GM21737 (cell line): ENCODE data around the gene RGSL1.

Experiments
- ATAC-seq: cut with Tn5 transposase; IDR thresholded peaks from one replicate; pipeline ENCODE4 v1.9.1; 2021; ENCODE audit warnings: mild to moderate bottlenecking, moderate library complexity; ENCODE audit not compliant: unreplicated experiment

The RGSL1 gene

GRCh38 chr1:182450087-182450486 lies at the start of gene RGSL1:
RGSL1 (plus strand) TSS chr1:182450146; CDS start chr1:182450166, 20 bp downstream.
- ATAC-seq = no peak

GRCh38 chr1:182400567-182400966 lies 49.4 kb upstream of the RGSL1 start, which contains the start of gene TEDDM1:
TEDDM1 (minus strand) TSS chr1:182400667; CDS start chr1:182400485, 182 bp downstream.
- no peak for ATAC-seq

- no peak for ATAC-seq
Measured at GRCh38 chr1:182404781-182405180, 45.2 kb upstream of the RGSL1 start.

GRCh38 chr1:182405578-182405977 lies 44.4 kb upstream of the RGSL1 start:
- ATAC-seq = no peak

- ATAC-seq = no peak
Measured at GRCh38 chr1:182406012-182406411, 43.9 kb upstream of the RGSL1 start.

DNA sequence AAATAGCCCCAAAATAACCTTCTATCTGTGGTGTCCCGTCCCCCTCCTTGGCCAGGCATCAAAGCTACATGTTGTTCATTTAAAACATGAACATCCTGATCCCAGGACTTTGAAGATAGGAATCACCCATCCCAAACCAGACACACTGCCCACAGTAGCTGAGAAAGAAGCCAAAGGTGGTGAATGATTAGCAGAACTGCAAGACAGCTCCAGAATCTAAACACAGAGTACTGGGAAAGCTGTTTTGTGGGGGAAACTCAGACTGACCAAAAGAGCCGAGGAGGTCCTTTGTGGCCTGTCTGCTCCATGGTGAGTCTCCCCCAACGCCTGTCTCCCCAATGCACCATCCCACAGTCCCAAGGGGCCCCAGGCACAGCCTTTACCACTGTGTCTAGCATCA lies 42.2 kb upstream of the RGSL1 start:
- no peak for ATAC-seq

GRCh38 chr1:182408435-182409075 lies 41.4 kb upstream of the RGSL1 start:
- ATAC-seq = no peak

- ATAC-seq = no peak
Measured at GRCh38 chr1:182410138-182410537, 39.8 kb upstream of the RGSL1 start.

DNA sequence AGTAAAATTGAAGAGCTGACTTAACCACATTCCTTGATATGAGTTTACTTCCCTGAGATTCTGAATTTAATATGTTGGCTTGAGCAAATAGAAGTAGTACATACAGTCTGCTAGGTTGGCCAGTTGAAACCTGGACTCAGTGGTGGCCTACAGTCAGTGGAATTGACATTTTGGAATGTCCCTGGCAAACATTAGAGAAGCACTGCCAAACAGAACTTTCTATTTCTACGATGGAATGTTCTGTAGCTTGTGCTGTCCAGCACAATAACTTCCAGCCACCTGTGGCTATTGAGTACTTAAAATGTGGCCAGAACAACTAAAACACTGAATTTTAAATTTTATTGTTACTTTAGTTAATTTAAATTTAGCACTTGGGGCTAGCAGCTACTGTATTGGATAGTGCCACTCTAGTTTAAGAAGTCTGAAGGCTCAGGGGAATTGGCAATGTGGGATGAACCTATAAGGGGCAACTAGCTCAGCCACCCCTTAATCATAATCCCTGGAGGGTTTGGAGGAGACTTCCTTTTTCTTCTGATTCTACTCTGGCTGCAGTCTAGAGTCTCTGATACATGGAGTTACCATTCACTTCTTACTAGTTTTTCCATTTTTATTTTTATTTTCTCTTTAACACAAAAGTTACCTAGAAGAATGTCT lies 39.2 kb upstream of the RGSL1 start:
- no peak for ATAC-seq

- ATAC-seq = no peak
Measured at GRCh38 chr1:182413486-182413885, 36.5 kb upstream of the RGSL1 start.

DNA sequence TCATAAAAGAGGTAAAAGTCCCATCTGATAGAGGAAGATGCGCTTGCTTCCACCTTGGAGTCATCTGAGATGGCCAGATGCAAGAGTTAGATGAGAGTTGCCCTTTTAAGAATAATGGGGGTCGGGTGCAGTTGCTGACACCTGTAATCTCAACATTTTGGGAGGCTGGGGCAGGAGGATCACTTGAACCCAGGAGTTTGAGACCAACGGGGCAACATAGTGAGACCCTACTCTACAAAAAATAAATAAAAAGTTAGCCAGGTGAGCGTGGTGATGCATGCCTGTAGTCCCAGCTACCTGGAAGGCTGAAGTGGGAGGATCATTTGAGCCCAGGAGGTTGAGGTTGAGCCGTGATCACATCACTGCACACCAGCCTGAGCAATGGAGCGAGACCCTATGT lies 36.0 kb upstream of the RGSL1 start:
- ATAC-seq = no peak

GRCh38 chr1:182415789-182416188 lies 34.2 kb upstream of the RGSL1 start:
- ATAC-seq = no peak

DNA sequence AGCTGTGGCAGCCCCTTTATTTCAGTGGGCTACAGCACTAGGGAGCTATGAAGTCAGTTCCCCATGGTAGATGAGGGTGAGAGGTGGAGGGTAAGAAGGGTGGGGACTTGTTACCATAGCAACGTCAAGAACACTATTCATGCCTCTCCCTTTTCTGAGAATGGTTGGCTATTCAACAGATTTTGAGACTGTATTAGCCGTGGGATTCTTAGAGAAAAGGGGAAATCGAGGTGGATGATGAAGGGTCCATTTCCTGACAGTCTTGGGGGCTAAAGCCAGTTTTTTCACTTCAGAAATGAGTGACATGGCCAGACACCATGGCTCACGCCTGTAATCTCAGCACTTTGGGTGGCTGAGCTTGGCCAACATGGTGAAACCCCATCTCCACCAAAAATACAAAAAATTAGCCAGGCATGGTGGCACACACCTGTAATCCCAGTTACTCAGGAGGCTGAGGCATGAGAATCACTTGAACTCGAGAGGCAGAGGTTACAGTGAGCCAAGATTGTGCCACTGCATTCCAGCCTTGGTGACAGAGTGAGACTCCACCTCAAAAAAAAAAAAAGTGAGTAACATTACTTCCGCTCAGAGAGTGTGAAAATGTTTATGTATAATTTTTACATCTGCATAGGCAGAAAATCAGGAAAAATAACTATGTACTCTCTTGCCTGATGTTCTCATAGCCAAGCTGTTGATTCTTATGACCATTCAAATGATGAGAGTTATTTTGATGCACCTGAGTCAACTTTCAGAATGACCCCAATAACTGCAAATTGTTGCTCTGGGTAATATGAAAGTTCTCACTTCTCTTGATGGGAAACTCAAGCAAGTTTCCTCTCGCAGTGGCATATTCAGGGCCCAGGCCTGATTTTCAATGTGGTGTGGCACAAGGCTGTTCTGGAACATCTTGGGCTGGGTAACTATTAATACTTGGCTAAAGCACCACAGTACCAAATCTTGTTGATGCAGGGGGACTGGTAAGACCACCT lies 23.2 kb upstream of the RGSL1 start:
- ATAC-seq = peak; percentile 65

- no peak for ATAC-seq
Measured at GRCh38 chr1:182428043-182428442, 21.9 kb upstream of the RGSL1 start.

DNA sequence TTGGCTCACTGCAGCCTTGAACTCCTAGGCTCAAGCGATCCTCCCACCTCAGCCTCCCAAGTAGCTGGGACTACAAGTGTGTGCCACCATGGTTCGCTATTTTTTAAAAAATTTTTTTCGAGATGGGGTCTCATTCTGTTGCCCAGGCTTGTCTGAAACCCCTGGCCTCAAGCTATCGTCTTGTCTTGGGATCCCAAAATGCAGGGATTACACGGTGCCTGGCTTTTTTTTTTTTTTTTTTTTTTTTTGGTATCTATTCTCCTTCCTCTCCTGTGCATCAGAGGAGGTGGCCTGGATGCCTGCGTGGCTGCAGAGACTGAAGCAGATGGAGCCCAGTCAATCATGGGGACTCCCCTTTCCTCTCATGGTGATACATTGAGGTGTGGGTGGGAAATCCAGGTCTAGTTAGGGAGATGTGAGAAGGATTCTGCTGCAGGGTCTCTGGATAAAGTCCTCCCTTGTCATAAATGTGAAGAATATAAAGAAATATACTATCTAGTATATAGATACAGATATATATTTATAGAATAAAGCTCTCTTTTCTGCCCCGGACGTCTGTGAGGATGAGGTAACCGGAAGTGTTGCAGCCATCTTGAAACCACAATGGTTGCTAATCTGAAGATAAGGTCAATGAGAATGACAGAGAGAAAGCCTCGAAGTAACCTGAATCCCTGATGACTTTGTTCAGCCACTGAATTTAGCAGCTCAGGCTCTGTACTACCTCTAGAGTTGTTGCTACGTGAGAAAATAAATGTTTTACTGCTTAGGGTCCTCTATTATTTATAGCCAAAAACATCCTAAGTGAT lies 19.5 kb upstream of the RGSL1 start:
- ATAC-seq = peak; percentile 37

DNA sequence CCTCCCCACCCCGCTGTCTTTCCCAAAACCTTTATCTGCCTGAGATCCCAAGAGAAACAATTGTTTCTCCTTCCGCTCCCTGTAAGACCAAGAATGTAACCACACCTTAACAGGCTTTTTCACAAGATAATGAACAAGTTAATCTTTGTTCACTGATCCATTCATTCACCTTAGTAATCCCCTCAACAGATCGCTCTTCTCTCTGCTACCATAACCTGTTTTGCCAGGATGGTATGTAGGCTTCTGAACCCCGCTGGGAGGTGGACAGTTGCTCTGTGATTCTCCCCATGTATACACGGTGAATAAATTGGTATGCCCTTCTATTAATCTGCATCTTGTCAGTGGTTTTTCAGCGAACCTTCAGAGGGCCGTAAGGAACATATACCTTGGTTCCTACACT lies 18.7 kb upstream of the RGSL1 start:
- ATAC-seq = no peak

GRCh38 chr1:182433580-182433979 lies 16.4 kb upstream of the RGSL1 start:
- ATAC-seq = no peak

GRCh38 chr1:182438326-182438725 lies 11.6 kb upstream of the RGSL1 start:
- no peak for ATAC-seq

DNA sequence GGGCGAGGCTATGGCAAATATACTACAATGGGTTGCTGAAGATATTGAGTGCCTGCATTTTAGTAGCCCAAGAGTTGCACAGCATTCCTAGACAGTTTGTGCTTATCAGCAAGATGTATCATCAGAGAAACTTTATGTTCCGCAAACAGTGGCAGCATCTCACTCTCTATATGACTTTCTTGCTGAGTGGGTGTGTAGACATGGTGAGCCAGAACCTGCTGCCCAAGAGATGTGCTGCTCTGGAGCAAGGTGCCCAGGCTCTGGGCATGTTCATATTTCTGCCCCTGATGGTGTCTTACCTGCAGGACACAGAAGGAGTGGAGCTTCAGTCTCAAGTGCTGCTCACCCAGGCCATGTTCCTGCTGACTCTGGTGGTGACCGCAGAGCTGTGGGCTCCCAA lies 8.2 kb upstream of the RGSL1 start:
- no peak for ATAC-seq

DNA sequence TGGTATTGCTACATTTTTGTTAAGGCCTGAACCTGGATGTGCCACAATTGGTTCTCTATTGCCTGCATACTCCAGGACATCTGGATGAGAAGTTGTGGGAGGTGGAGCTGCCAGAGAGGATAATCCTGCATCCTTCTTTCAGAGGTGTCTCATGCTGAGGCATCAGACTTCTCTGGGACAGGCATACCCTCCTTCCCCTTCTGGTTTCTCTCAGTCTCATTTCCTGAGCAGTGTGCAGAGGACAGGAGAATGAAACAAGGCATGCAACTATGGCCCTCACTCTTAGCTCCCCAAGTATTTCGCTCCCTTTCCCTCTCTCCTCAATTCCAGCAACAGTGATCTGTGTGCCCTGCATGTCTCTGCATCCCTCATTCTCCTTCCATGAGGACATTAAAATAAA lies 7.6 kb upstream of the RGSL1 start:
- no peak for ATAC-seq

DNA sequence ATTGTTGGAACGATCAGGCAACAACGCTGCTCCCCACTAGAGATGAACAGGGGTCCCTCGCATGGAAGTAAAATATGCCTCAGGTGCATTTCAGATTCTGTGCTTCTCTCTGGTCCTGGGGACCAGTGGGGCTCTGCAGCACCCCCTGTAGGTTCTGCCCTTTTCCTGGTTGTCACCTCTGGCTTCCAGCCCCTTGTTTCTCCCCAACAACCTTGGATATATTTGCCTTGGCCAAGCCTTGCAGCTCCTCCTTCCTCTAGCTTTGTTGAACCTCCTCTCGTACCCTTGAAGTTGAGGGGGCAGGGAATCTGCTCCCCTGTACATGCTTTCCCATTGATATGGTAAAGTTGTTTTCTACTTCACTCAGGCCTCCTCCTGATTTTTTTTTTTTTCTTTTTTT lies 5.4 kb upstream of the RGSL1 start:
- no peak for ATAC-seq
